Measurements from ENCODE around the gene RND1. TPM values are rescaled to one million over a fixed set of nuclear protein-coding genes. Genes with fewer than 3 reads are reported as not detected.
"Not testable (repeated sequence)": the region's sequence is repeated elsewhere in the genome, so short reads cannot be mapped to it uniquely, and the experiment has no call there.

RND1 gene
- polyA plus RNA-seq, 6 donors from 2014 or later: 2.0 to 3.8 (median 3.0) TPM

DNA sequence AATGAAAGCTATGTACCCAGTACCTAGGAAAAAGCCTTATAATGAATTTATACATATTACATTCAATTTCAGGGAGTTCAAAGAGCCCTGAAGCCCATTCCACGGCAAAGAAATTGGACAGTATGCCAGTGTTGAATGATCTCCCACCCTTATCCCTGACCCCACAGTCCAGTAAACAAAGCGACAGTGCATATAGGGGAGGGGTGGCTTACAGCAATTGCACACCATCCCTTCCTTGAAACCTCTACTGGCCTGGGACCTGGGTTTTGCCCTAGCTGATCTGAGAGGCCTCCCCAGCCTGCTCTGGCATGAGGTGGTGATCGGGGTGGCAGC, 17.3 kb upstream of the RND1 start:
- no peaks in the 10 kb centered on the region for H3K36me3 Mint-ChIP-seq
- H3K9me3 Mint-ChIP-seq: no peaks in the 10 kb centered on the region
- H3K27ac Mint-ChIP-seq: no peak overlapping the region
- DNase-seq: no peak
- no peak overlapping the region for H3K4me3 Mint-ChIP-seq
- H3K27me3 Mint-ChIP-seq: peaks cover 24 to 52% (median 51%) of the 10 kb centered on the region in 3 donors
- H3K4me1 Mint-ChIP-seq: peaks cover 0 to 7% (median 0%) of the 10 kb centered on the region in 3 donors
- no peak for ATAC-seq (ENCODE audit: low read depth in 2 of 2)

DNA sequence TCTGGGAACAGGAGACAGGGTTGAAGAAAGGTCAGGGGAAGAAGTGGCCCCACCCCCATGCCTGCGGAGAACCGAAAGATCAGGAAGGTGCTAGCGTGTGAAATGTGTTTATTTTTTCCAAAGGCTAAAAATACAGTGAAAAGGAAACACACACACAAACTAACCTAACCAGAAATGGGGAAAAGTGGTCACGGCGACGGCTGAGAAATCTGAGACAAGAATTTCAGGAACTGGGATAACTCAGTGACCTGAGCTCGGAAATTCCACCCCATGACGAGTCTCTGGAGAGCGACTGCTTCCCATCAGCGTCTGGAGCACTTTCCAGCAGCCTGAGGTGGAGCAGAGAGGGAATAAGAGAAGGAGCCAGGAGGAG, 16.6 kb upstream of the RND1 start:
- Mint-ChIP-seq H3K36me3 (no peaks in the 10 kb centered on the region), H3K4me1 (peaks cover 0 to 7% (median 0%) of the 10 kb centered on the region in 3 donors), H3K27me3 (peaks cover 24 to 52% (median 51%) of the 10 kb centered on the region in 3 donors), H3K4me3 (no peak overlapping the region), H3K9me3 (no peaks in the 10 kb centered on the region), H3K27ac (peak overlapping the region in 1 of 6 donors; percentile 8)
- no peak for DNase-seq
- no peak for ATAC-seq (ENCODE audit: low read depth in 2 of 2)

DNA sequence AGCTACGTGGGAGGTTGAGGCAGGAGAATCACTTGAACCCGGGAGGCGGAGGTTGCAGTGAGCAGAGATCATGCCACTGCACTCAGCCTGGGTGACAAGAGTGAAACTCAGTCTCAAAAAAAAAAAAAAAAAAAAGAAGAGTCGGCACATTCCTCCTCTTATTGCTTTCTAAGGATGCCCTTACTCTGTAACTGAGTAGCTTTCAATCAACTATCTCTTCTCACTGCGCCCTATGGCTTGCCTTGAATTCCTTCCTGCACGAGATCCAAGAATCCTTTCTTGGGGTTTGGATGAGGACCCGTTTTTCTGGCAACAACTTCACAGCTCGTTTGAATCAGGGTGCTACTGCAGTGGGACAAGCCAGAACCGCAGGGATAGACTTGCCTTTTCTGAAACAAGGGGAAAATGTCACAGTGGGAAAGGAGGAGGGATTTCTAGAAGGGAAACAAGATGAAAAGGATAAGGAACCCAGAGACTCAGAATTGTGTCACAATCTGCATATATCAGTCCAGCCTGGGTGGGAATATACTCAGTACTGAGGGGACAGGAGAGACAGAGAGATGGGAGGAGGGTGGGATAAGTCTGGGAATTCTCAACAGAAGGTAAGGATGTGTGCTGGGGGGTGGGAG, 16.1 kb upstream of the RND1 start:
- ATAC-seq (ENCODE audit: low read depth in 2 of 2) (no peak), DNase-seq (no peak)
- Mint-ChIP-seq H3K27ac (peak overlapping the region in 1 of 6 donors; percentile 8), H3K4me1 (peaks cover 0 to 7% (median 0%) of the 10 kb centered on the region in 3 donors), H3K36me3 (no peaks in the 10 kb centered on the region), H3K4me3 (no peak overlapping the region), H3K27me3 (peaks cover 24 to 57% (median 51%) of the 10 kb centered on the region in 3 donors), H3K9me3 (no peaks in the 10 kb centered on the region)

DNA sequence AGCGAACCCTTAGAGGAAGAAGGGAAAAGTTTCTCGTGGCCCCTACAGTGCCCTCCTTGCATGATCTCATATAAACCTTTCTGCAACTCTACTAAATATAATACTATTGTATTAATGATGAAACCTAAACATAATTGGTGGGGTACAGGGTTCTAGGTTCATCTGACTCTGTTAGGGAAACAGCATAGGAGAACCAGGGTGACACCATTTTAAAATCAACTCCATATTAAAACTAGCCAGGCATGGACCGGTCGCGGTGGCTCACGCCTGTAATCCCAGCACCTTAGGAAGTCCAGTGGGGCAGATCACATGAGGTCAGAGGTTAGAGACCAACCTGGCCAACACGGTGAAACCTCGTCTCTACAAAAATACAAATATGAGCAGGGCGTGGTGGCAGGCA, 15.0 kb upstream of the RND1 start:
- H3K36me3 Mint-ChIP-seq: no peaks in the 10 kb centered on the region
- DNase-seq (no peak), ATAC-seq (ENCODE audit: low read depth in 2 of 2) (no peak)
- H3K4me3 Mint-ChIP-seq: no peak overlapping the region
- no peaks in the 10 kb centered on the region for H3K9me3 Mint-ChIP-seq
- H3K27me3 Mint-ChIP-seq: peaks cover 24 to 57% (median 51%) of the 10 kb centered on the region in 3 donors
- H3K4me1 Mint-ChIP-seq: peaks cover 0 to 7% (median 0%) of the 10 kb centered on the region in 3 donors
- no peak overlapping the region for H3K27ac Mint-ChIP-seq

DNA sequence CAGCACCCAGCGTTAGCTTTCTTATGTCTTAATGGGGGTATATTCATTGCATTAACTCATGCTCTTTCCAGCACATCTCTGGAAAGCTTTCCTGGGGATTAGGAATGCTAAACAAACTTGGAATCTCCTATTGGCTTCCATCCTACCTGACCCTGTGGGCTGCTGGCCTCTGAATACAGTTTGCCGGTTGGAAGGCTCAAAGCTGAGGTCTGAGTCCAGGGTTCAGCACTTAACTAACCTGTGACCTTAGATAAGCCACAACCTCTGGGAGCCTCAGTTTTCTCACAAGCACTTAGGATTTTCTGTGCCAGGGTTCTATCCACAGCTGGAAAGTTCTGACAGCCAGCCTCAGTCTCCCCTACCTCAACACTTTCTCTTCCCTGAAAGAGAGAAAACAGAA, 12.9 kb upstream of the RND1 start:
- H3K4me1 Mint-ChIP-seq: peaks cover 0 to 7% (median 0%) of the 10 kb centered on the region in 3 donors
- no peaks in the 10 kb centered on the region for H3K9me3 Mint-ChIP-seq
- no peaks in the 10 kb centered on the region for H3K36me3 Mint-ChIP-seq
- no peak overlapping the region for H3K27ac Mint-ChIP-seq
- H3K4me3 Mint-ChIP-seq: no peak overlapping the region
- H3K27me3 Mint-ChIP-seq: peaks cover 24 to 42% (median 37%) of the 10 kb centered on the region in 3 donors
- DNase-seq (no peak), ATAC-seq (ENCODE audit: low read depth in 2 of 2) (no peak)

DNA sequence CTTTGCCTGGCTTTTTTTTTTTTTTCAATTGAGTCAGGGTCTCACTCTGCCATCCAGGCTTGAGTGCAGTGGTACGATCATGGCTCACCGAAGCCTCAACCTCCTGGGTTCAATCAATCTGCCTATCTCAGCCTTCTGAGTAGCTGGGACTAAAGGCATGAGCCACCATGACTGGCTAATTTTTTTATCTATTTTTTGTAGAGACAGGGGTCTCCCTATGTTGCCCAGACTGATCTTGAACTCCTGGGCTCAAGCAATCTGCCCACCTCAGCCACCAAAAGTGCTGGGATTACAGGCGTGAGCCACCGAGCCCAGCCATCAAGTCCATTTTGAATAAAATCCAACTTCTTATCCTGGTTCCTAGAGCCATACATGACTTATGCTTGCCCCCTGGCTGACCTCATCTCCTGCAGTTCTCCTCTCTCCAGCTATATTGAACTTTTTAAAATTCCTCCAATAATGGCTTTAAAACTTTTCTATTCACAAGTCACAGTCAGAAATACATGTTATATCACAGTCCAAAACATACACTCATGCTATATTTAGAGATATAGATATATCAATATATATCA, 10.4 kb upstream of the RND1 start:
- no peak overlapping the region for H3K4me3 Mint-ChIP-seq
- no peaks in the 10 kb centered on the region for H3K4me1 Mint-ChIP-seq
- H3K27me3 Mint-ChIP-seq: peaks cover 15 to 33% (median 17%) of the 10 kb centered on the region in 3 donors
- no peak overlapping the region for H3K27ac Mint-ChIP-seq
- DNase-seq (no peak), ATAC-seq (ENCODE audit: low read depth in 2 of 2) (no peak)
- H3K9me3 Mint-ChIP-seq: no peaks in the 10 kb centered on the region
- no peaks in the 10 kb centered on the region for H3K36me3 Mint-ChIP-seq

DNA sequence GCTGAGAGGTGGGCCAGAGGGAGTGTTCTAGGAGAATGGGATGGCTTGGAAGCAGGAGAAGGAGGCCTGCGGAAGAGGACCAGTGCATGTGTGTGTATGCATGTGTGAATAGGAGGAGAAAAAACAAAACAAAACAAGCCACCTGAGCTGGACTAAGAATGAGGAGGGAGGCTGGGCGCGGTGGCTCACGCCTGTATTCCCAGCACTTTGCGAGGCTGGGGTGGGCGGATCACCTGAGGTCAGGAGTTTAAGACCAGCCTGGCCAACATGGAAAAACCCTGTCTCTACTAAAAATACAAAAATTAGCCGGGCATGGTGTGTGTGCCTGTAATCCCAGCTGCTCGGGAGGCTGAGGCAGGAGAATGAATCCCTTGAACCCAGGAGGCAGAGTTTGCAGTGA, 7.9 kb upstream of the RND1 start:
- H3K4me3 Mint-ChIP-seq; H3K36me3 Mint-ChIP-seq; H3K9me3 Mint-ChIP-seq; ATAC-seq (ENCODE audit: low read depth in 2 of 2); DNase-seq; H3K4me1 Mint-ChIP-seq: not testable (repeated sequence)
- Mint-ChIP-seq H3K27ac (peak overlapping the region in 2 of 6 donors; percentile 11 to 86), H3K27me3 (peaks cover 0 to 20% (median 7%) of the 10 kb centered on the region in 3 donors)

DNA sequence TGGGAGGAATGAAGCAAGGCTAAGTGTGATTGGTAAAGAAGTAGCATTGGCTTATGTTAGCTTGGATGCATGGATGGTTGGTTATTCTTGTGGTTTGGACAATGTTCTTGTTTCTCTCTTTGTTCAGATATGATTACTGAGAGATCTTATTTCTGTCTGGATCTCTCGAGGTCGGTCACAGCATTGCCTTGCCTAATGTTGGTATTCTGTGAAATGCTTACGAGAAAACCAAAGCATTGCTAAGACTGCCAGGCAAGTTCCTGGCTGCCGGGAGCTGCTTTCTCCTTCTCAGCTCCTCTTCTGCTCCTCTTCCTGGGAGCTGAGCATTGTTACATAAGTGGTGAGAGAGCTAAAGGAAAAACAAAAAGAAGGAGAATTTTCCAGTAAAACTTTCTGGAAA, 7.4 kb upstream of the RND1 start:
- no peak overlapping the region for H3K4me3 Mint-ChIP-seq
- no peaks in the 10 kb centered on the region for H3K9me3 Mint-ChIP-seq
- peaks cover 0 to 20% (median 7%) of the 10 kb centered on the region in 3 donors for H3K27me3 Mint-ChIP-seq
- no peaks in the 10 kb centered on the region for H3K4me1 Mint-ChIP-seq
- ATAC-seq (ENCODE audit: low read depth in 2 of 2) (no peak), DNase-seq (no peak)
- peak overlapping the region in 1 of 6 donors; percentile 86 for H3K27ac Mint-ChIP-seq
- no peaks in the 10 kb centered on the region for H3K36me3 Mint-ChIP-seq

DNA sequence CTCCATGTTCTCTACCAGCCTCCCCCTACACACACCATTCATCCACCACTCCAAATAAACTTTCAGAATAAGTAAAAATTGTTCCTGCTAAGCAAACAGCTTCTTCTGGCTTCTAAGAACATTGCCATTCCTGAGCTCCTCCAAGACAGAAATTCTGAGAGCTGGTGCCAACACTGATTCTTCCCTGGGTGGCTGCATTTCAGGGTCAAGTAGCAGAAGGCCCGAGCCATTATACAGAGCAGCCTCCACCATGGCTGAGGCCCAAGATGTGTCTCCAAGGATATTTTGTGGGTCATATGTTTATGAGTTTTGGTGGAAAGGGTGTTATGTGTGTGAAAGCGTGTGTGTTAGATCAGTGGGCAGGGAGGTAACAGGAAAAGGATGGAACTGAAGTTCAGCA, 3.5 kb upstream of the RND1 start:
- DNase-seq (no peak), ATAC-seq (ENCODE audit: low read depth in 2 of 2) (no peak)

DNA sequence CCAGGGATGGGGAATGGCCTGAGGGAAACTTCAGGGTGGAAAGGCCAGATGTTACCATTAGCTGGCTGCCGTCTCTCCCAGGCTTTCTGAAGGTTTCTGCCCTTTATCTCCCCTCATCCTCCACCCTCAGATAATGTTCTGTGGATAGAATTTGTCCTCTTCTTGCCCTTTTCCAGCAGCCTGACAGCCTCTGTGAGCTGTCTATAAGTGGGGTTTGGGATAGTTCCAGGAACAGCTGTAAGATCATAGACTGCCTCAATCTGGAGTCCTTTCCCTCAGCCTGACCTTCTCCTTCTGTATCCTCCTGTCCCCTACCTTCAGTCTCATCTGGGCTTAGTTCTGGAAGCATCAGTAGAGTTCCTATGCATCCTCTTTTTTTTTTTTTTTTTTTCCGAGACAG, 2.8 kb upstream of the RND1 start:
- peaks cover 0 to 11% (median 7%) of the 10 kb centered on the region in 3 donors for H3K27me3 Mint-ChIP-seq
- H3K36me3 Mint-ChIP-seq: no peaks in the 10 kb centered on the region
- H3K4me3 Mint-ChIP-seq: peak overlapping the region in 1 of 8 donors; percentile 56
- H3K27ac Mint-ChIP-seq: no peak overlapping the region
- ATAC-seq (ENCODE audit: low read depth in 2 of 2) (no peak), DNase-seq (no peak)
- peaks cover 26 to 27% (median 27%) of the 10 kb centered on the region in 3 donors for H3K4me1 Mint-ChIP-seq
- H3K9me3 Mint-ChIP-seq: no peaks in the 10 kb centered on the region

More for the DNA sequence above, 3.5 kb upstream of the RND1 start:
- peaks cover 0 to 15% (median 7%) of the 10 kb centered on the region in 3 donors for H3K27me3 Mint-ChIP-seq
- peaks cover 20 to 21% (median 21%) of the 10 kb centered on the region in 3 donors for H3K4me1 Mint-ChIP-seq
- H3K9me3 Mint-ChIP-seq: no peaks in the 10 kb centered on the region
- no peaks in the 10 kb centered on the region for H3K36me3 Mint-ChIP-seq
- H3K4me3 Mint-ChIP-seq: peak overlapping the region in 1 of 8 donors; percentile 5
- peak overlapping the region in 1 of 6 donors; percentile 52 for H3K27ac Mint-ChIP-seq

DNA sequence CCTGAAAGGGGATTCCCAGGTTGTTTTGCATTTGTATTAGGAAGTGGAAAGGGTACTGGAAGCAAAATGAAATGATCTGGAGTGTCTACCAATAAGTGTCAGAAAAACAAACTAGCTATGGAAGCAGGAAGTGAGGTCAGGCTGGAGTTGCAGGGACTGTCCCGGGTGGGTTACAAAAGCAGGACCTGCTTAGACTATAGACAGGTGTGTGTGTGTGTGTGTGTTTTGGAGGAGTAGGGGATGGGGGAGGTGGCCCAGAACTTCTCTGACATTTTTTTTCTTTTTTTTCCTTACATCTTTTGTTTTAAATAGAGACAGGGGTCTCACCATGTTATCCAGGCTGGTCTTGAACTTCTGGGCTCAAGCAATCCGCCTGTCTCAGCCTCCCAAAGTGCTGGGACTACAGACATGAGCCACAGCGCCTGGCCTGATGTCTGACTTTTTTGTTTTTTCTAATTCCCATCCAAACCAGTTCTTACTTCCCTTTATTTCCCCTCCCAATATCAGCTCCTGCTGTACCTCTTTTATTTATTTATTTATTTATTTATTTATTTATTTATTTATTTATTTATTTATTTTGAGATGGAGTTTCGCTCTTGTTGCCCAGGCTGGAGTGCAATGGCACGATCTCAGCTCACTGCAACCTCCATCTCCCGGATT, 512 bp upstream of the RND1 start:
- Mint-ChIP-seq H3K9me3 (no peaks in the 10 kb centered on the region), H3K36me3 (no peaks in the 10 kb centered on the region), H3K4me3 (peak overlapping the region; percentile 84 to 96 (median 94)), H3K27me3 (peaks cover 0 to 7% (median 6%) of the 10 kb centered on the region in 3 donors), H3K27ac (peak overlapping the region; percentile 3 to 97 (median 88)), H3K4me1 (peaks cover 26 to 32% (median 31%) of the 10 kb centered on the region in 3 donors)
- ATAC-seq (ENCODE audit: low read depth in 2 of 2): no peak
- DNase-seq: no peak

DNA sequence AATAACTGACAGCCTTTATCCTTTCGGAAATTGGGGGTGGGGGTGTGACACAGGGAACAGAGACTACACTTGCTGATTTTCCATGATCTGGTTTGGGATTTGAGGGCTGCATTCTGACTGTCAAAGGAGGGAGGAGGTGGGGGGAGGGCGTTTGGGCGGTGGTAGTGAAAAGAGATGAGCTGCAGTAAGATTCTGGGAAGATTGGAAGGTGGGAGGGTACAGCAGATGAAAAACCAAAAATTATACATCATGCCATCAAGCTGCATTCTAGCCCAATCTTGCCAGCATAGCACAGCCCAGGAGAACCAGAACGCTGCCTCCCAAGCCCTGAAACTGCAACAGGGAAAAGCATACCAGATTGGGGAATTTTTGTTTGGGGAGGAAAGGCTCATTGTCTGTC, 2.4 kb downstream of the RND1 start:
- peaks cover 0 to 7% (median 6%) of the 10 kb centered on the region in 3 donors for H3K27me3 Mint-ChIP-seq
- no peaks in the 10 kb centered on the region for H3K9me3 Mint-ChIP-seq
- ATAC-seq (ENCODE audit: low read depth in 2 of 2) (no peak), DNase-seq (no peak)
- H3K36me3 Mint-ChIP-seq: no peaks in the 10 kb centered on the region
- H3K4me3 Mint-ChIP-seq: no peak overlapping the region
- peaks cover 26 to 32% (median 31%) of the 10 kb centered on the region in 3 donors for H3K4me1 Mint-ChIP-seq
- no peak overlapping the region for H3K27ac Mint-ChIP-seq

DNA sequence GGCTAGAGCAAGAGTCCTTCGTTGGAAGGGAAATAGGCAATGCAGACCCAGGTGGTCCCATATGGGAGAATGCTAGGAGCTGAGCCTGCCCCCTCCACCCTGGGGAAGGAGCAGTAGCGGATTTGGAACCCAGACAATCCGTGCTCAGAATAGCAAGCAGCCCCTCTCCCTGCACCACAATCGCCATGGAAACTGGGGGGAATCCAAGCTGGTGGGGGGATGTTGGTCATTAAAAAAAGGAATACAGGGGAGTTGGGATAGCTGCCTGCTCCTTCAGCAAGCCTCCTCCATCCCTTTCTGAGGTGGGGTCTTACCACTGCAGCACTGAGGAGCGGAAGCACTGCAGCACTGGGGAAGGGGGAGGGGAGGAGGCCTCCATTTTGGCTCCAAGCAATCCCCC, 2.9 kb downstream of the RND1 start:
- no peak overlapping the region for H3K4me3 Mint-ChIP-seq

DNA sequence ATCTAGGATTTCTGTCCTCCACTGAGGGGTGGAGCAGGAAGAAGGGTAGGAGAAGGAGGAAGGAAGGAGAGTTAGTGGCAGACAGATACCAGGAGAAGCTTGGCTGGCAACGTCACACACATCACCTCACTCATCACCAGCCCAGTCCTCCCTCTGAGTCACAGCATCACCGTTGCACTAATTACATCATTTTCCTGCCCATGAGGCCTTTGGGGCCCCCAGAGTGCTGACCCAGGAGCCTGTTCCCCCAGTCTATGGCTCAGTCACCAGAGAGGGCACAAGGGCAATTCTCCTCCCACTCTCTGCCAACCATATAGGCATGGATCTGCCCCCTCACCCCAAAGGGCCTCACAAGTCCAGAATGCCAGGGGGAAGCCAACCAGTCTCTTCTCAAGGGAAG, 4.6 kb downstream of the RND1 start:
- Mint-ChIP-seq H3K27me3 (peaks cover 0 to 7% (median 6%) of the 10 kb centered on the region in 3 donors), H3K9me3 (no peaks in the 10 kb centered on the region), H3K27ac (no peak overlapping the region), H3K4me1 (peaks cover 24 to 30% (median 29%) of the 10 kb centered on the region in 3 donors), H3K36me3 (no peaks in the 10 kb centered on the region), H3K4me3 (no peak overlapping the region)
- no peak for DNase-seq
- no peak for ATAC-seq (ENCODE audit: low read depth in 2 of 2)

More for the DNA sequence above, 2.9 kb downstream of the RND1 start:
- Mint-ChIP-seq H3K36me3 (no peaks in the 10 kb centered on the region), H3K9me3 (no peaks in the 10 kb centered on the region), H3K27ac (no peak overlapping the region), H3K27me3 (peaks cover 0 to 7% (median 6%) of the 10 kb centered on the region in 3 donors), H3K4me1 (peaks cover 26 to 32% (median 31%) of the 10 kb centered on the region in 3 donors)
- no peak for ATAC-seq (ENCODE audit: low read depth in 2 of 2)
- DNase-seq: no peak

Data from naive B cell (primary cell).